Rectal smooth muscle tissue (tissue), 1 donor: ENCODE data around the gene C1QL2.

Source experiments
- H3K27ac ChIP-seq: one replicate; pipeline ENCODE4 v1.7.0; 2013; ENCODE audit warnings: low read depth, low read length, inconsistent platforms
- H3K27me3 ChIP-seq: one replicate; pipeline ENCODE4 v1.7.0; 2013; ENCODE audit warnings: low read length; ENCODE audit not compliant: control insufficient read depth, insufficient read depth
- H3K36me3 ChIP-seq: one replicate; pipeline ENCODE4 v1.7.0; 2013; ENCODE audit warnings: low read length; ENCODE audit not compliant: control insufficient read depth, insufficient read depth
- H3K4me1 ChIP-seq: one replicate; pipeline ENCODE4 v1.7.0; 2013; ENCODE audit warnings: low read length; ENCODE audit not compliant: control insufficient read depth, insufficient read depth
- H3K4me3 ChIP-seq: one replicate; pipeline ENCODE4 v1.7.0; 2013; ENCODE audit warnings: low read length
- H3K9ac ChIP-seq: one replicate; pipeline ENCODE4 v1.7.0; 2013; ENCODE audit warnings: low read length

The C1QL2 gene

DNA sequence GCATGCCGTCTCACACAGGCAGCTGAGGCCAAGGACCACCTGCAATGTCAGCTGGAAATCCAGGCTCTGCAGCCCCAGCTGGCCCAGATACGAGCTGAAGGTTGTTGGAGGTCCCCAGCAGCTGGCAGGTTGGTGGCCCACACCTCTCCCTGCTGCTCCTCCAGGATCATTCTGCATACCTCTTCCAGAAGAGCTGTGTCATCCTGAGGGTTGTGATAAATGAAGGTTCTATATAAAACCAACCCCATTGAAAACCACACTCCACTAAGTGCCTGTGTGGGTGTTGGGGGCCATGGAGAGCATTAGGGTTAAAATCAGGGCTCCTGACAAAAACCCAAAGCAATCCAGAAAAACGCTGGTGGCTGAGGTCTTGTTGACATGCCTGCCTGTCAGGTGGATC is 50.4 kb downstream of the C1QL2 start:
- Histone ChIP-seq H3K4me1 (no peaks in the 10 kb centered on the region), H3K4me3 (no peak overlapping the region), H3K27ac (no peak overlapping the region), H3K9ac (no peak overlapping the region), H3K36me3 (no peaks in the 10 kb centered on the region), H3K27me3 (no peaks in the 10 kb centered on the region)

GRCh38 chr2:119106301-119106897 is 52.2 kb downstream of the C1QL2 start:
- Histone ChIP-seq H3K4me1 (no peaks in the 10 kb centered on the region), H3K9ac (no peak overlapping the region), H3K4me3 (no peak overlapping the region)

More at GRCh38 chr2:119106301-119106897, 52.2 kb downstream of the C1QL2 start:
- Histone ChIP-seq H3K27me3 (no peaks in the 10 kb centered on the region), H3K36me3 (no peaks in the 10 kb centered on the region), H3K27ac (no peak overlapping the region)
